Kidney epithelial cell (primary cell): ENCODE results near the gene MYRIP. TPM values are rescaled to one million over a fixed set of nuclear protein-coding genes. Genes with fewer than 3 reads are reported as not detected.

Source experiments
- DNase-seq: peaks from one replicate; pipeline ENCODE4 v3.0.0-alpha.2; 2010; ENCODE audit warnings: low read depth
- H3K27me3 ChIP-seq: 2 replicates; pipeline ENCODE4 v1.6.0; 2011; ENCODE audit warnings: low read length; ENCODE audit not compliant: control insufficient read depth, insufficient read depth
- H3K36me3 ChIP-seq: 2 replicates; pipeline ENCODE4 v1.5.1; 2011; ENCODE audit warnings: low read length; ENCODE audit not compliant: control insufficient read depth, insufficient read depth
- H3K4me3 ChIP-seq: 2 replicates; pipeline ENCODE4 v1.5.1; 2011; ENCODE audit warnings: low read depth, mild to moderate bottlenecking, control low read depth, low read length
- CTCF ChIP-seq: IDR thresholded peaks from 2 replicates; pipeline ENCODE4 v1.5.1; 2011; ENCODE audit warnings: mild to moderate bottlenecking, moderate library complexity, low read length, control low read depth, inconsistent platforms; ENCODE audit not compliant: insufficient read depth, poor library complexity, severe bottlenecking
- total RNA-seq: library from RNA; depleted of rRNA; stranded (reverse); fragments of >200 nt; gene quantifications from 2 replicates; pipeline ENCODE4 v1.2.3, GENCODE V29; 2015

MYRIP gene
- total RNA-seq, 1 donor from 2014 or later: 0.04 TPM

GRCh38 chr3:40243056-40243455 is 433.6 kb downstream of the MYRIP start:
- no peak for TF ChIP-seq CTCF

GRCh38 chr3:40247714-40248454 is 438.5 kb downstream of the MYRIP start:
- no peaks in the 10 kb centered on the region for H3K36me3 ChIP-seq
- DNase-seq: no peak
- TF ChIP-seq CTCF: no peak
- H3K4me3 ChIP-seq: no peak overlapping the region
- H3K27me3 ChIP-seq: no peaks in the 10 kb centered on the region

More at GRCh38 chr3:40243056-40243455, 433.6 kb downstream of the MYRIP start:
- H3K36me3 ChIP-seq: no peaks in the 10 kb centered on the region
- no peak for DNase-seq
- no peak overlapping the region for H3K4me3 ChIP-seq
- H3K27me3 ChIP-seq: no peaks in the 10 kb centered on the region

GRCh38 chr3:40248591-40248990 is 439.2 kb downstream of the MYRIP start:
- TF ChIP-seq CTCF: no peak
- Histone ChIP-seq H3K36me3 (no peaks in the 10 kb centered on the region), H3K27me3 (no peaks in the 10 kb centered on the region), H3K4me3 (no peak overlapping the region)
- DNase-seq: no peak

- Histone ChIP-seq H3K27me3 (no peaks in the 10 kb centered on the region), H3K4me3 (no peak overlapping the region), H3K36me3 (no peaks in the 10 kb centered on the region)
- DNase-seq: no peak
- no peak for TF ChIP-seq CTCF
Measured at GRCh38 chr3:40249168-40249567, 439.8 kb downstream of the MYRIP start.

GRCh38 chr3:40254491-40254890 is 445.1 kb downstream of the MYRIP start:
- no peak for TF ChIP-seq CTCF
- H3K4me3 ChIP-seq: no peak overlapping the region
- no peak for DNase-seq
- no peaks in the 10 kb centered on the region for H3K27me3 ChIP-seq
- H3K36me3 ChIP-seq: no peaks in the 10 kb centered on the region

- TF ChIP-seq CTCF: no peak
- Histone ChIP-seq H3K36me3 (no peaks in the 10 kb centered on the region), H3K4me3 (no peak overlapping the region), H3K27me3 (no peaks in the 10 kb centered on the region)
- DNase-seq: no peak
Measured at GRCh38 chr3:40254891-40255290, 445.5 kb downstream of the MYRIP start.
